ENCODE results near the gene MIGA2.

GRCh38 chr9:129071526-129072126 lies 35.2 kb downstream of the MIGA2 start:
- TF ChIP-seq, protein P1, sequence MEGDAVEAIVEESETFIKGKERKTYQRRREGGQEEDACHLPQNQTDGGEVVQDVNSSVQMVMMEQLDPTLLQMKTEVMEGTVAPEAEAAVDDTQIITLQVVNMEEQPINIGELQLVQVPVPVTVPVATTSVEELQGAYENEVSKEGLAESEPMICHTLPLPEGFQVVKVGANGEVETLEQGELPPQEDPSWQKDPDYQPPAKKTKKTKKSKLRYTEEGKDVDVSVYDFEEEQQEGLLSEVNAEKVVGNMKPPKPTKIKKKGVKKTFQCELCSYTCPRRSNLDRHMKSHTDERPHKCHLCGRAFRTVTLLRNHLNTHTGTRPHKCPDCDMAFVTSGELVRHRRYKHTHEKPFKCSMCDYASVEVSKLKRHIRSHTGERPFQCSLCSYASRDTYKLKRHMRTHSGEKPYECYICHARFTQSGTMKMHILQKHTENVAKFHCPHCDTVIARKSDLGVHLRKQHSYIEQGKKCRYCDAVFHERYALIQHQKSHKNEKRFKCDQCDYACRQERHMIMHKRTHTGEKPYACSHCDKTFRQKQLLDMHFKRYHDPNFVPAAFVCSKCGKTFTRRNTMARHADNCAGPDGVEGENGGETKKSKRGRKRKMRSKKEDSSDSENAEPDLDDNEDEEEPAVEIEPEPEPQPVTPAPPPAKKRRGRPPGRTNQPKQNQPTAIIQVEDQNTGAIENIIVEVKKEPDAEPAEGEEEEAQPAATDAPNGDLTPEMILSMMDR (IDR thresholded peaks at IDR 0.05; ENCODE audit: control extremely low read depth in 1 of 3, insufficient read depth in 1 of 3, low read depth in 1 of 3, low read length in 3 of 3), result no peak
- TF ChIP-seq TAF1 (IDR thresholded peaks at IDR 0.05; ENCODE audit: low read depth, low read length) (no peak), EGR1 (IDR thresholded peaks at IDR 0.05; ENCODE audit: borderline replicate concordance, low read depth, low read length) (no peak), KDM5A (IDR thresholded peaks at IDR 0.05; ENCODE audit: low read length) (no peak), POLR2A (IDR thresholded peaks at IDR 0.05; ENCODE audit: control extremely low read depth in 1 of 2, low read depth in 2 of 2, low read length in 2 of 2) (no peak), YY1 (IDR thresholded peaks at IDR 0.05; ENCODE audit: low read depth, low read length) (no peak), SP2 (IDR thresholded peaks at IDR 0.05; ENCODE audit: low read length) (no peak), CHD2 (IDR thresholded peaks at IDR 0.05; ENCODE audit: low read length) (no peak), RXRA (IDR thresholded peaks at IDR 0.05; ENCODE audit: insufficient read depth, low read depth, low read length) (no peak), TBP (IDR thresholded peaks at IDR 0.05; ENCODE audit: low read depth, low read length) (no peak)

Data from H1 (cell line).